Uterus (tissue), 2 donors: Measurements from ENCODE around the gene PHF2.

ENCODE experiments used
- POLR2A ChIP-seq, 2 donors: fragments of 450-650 bp; IDR thresholded peaks; one replicate each; pipeline ENCODE4 v1.6.1; 2016; ENCODE audit warnings: antibody characterized with exemption in 2 of 2, mild to moderate bottlenecking in 1 of 2, moderate library complexity in 1 of 2
- TF ChIP-seq, protein P1 (sequence below), 4 experiments: fragments of 200-600 bp in 2 of 4; fragments of 450-650 bp in 2 of 4; sonication (generic) in 2 of 4; IDR thresholded peaks; one replicate each; pipeline ENCODE4 v1.5.1; 2016 to 2019; ENCODE audit warnings: antibody characterized with exemption in 4 of 4, mild to moderate bottlenecking in 2 of 4, moderate library complexity in 1 of 4

- TF ChIP-seq, protein P1, sequence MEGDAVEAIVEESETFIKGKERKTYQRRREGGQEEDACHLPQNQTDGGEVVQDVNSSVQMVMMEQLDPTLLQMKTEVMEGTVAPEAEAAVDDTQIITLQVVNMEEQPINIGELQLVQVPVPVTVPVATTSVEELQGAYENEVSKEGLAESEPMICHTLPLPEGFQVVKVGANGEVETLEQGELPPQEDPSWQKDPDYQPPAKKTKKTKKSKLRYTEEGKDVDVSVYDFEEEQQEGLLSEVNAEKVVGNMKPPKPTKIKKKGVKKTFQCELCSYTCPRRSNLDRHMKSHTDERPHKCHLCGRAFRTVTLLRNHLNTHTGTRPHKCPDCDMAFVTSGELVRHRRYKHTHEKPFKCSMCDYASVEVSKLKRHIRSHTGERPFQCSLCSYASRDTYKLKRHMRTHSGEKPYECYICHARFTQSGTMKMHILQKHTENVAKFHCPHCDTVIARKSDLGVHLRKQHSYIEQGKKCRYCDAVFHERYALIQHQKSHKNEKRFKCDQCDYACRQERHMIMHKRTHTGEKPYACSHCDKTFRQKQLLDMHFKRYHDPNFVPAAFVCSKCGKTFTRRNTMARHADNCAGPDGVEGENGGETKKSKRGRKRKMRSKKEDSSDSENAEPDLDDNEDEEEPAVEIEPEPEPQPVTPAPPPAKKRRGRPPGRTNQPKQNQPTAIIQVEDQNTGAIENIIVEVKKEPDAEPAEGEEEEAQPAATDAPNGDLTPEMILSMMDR (IDR thresholded peaks at IDR 0.05): no peak
- no peak for TF ChIP-seq POLR2A (IDR thresholded peaks at IDR 0.05)
Observed at GRCh38 chr9:93540305-93540704, 36.1 kb upstream of the PHF2 start.
